Breast epithelium (tissue), 3 donors: ENCODE results near the gene THSD1.

ENCODE experiments used
- POLR2A ChIP-seq: fragments of 450-650 bp; IDR thresholded peaks from one replicate; pipeline ENCODE4 v1.6.1; 2016; ENCODE audit warnings: antibody characterized with exemption, mild to moderate bottlenecking, moderate library complexity
- POLR2AphosphoS5 ChIP-seq, 3 donors: sonication (generic); formaldehyde crosslinking; IDR thresholded peaks; one replicate each; pipeline ENCODE4 v1.6.1; 2017; ENCODE audit warnings: antibody characterized with exemption in 3 of 3
- TF ChIP-seq, protein P1 (sequence below), 3 donors: fragments of 450-650 bp; IDR thresholded peaks; one replicate each; pipeline ENCODE4 v1.5.1; 2016 to 2017; ENCODE audit warnings: antibody characterized with exemption in 3 of 3, mild to moderate bottlenecking in 3 of 3, moderate library complexity in 3 of 3

DNA sequence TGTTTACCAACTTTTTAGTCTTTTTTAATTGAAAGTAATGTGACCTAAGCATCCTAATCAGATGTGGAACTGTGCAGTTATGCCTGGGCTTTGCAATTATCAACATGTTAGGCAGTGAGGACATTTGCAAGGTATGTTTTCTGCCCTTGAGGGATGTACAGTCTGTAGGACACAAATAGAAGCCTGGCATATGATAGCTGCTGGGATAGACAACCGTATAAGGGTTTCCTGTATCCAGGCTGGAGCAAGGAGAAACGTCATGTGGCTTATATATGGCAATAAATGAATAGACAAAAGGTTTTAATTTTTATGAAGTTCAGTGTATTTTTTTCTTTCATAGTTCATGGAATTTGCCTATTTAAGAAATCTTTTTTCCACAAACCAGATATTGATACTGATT lies 46.5 kb upstream of the THSD1 start:
- TF ChIP-seq, protein P1, sequence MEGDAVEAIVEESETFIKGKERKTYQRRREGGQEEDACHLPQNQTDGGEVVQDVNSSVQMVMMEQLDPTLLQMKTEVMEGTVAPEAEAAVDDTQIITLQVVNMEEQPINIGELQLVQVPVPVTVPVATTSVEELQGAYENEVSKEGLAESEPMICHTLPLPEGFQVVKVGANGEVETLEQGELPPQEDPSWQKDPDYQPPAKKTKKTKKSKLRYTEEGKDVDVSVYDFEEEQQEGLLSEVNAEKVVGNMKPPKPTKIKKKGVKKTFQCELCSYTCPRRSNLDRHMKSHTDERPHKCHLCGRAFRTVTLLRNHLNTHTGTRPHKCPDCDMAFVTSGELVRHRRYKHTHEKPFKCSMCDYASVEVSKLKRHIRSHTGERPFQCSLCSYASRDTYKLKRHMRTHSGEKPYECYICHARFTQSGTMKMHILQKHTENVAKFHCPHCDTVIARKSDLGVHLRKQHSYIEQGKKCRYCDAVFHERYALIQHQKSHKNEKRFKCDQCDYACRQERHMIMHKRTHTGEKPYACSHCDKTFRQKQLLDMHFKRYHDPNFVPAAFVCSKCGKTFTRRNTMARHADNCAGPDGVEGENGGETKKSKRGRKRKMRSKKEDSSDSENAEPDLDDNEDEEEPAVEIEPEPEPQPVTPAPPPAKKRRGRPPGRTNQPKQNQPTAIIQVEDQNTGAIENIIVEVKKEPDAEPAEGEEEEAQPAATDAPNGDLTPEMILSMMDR (IDR thresholded peaks at IDR 0.05): no peak
- TF ChIP-seq POLR2AphosphoS5 (IDR thresholded peaks at IDR 0.05) (no peak), POLR2A (no peak)
